Activated CD8-positive, alpha-beta T cell treated with anti-CD3 and anti-CD28 coated beads, Interleukin-2, amount 10 ng/mL, durations not matched to agents 7 days and 5 days (primary cell): ENCODE results near the gene SEMA4C. TPM values are rescaled to one million over a fixed set of nuclear protein-coding genes. Genes with fewer than 3 reads are reported as not detected.

Experiments
- ATAC-seq: fragments of 150-1000 bp; cut with Tn5 transposase; one replicate; pipeline ENCODE4 v1.10.0; 2021; ENCODE audit warnings: moderate library complexity
- CTCF ChIA-PET: fragments of 350-600 bp; sonication (Branson Sonifier 250); formaldehyde crosslinking; loops from one replicate; lab custom pipeline; 2021; ENCODE audit warnings: antibody characterized with exemption; lab: Charles Lee
- POLR2A ChIA-PET: fragments of 350-600 bp; sonication (Branson Sonifier 250); formaldehyde crosslinking; loops from one replicate; lab custom pipeline; 2021; ENCODE audit warnings: antibody characterized with exemption; lab: Charles Lee
- DNase-seq: peaks from one replicate; pipeline ENCODE4 v3.0.0-alpha.2; 2020
- H3K27ac Mint-ChIP-seq: one replicate; pipeline ENCODE4 v1.8.0; 2021; ENCODE audit warnings: mild to moderate bottlenecking, mixed read lengths
- H3K27me3 Mint-ChIP-seq: one replicate; pipeline ENCODE4 v1.8.0; 2021; ENCODE audit warnings: low read depth, mixed read lengths
- H3K36me3 Mint-ChIP-seq: one replicate; pipeline ENCODE4 v1.8.0; 2021; ENCODE audit warnings: low read depth, mixed read lengths
- H3K4me1 Mint-ChIP-seq: one replicate; pipeline ENCODE4 v1.8.0; 2021; ENCODE audit warnings: low read depth, mixed read lengths
- H3K4me3 Mint-ChIP-seq: one replicate; pipeline ENCODE4 v1.8.0; 2021; ENCODE audit warnings: mild to moderate bottlenecking, mixed read lengths
- H3K9me3 Mint-ChIP-seq: one replicate; pipeline ENCODE4 v1.8.0; 2022; ENCODE audit warnings: mixed read lengths; ENCODE audit not compliant: insufficient read depth
- total RNA-seq, 2 experiments: library from RNA; stranded (reverse); gene quantifications; one replicate each; pipeline ENCODE4 v1.2.3, GENCODE V29; 2021

The SEMA4C gene
- total RNA-seq, 2 experiments from 2014 or later = 21.0 to 24.5 TPM

DNA sequence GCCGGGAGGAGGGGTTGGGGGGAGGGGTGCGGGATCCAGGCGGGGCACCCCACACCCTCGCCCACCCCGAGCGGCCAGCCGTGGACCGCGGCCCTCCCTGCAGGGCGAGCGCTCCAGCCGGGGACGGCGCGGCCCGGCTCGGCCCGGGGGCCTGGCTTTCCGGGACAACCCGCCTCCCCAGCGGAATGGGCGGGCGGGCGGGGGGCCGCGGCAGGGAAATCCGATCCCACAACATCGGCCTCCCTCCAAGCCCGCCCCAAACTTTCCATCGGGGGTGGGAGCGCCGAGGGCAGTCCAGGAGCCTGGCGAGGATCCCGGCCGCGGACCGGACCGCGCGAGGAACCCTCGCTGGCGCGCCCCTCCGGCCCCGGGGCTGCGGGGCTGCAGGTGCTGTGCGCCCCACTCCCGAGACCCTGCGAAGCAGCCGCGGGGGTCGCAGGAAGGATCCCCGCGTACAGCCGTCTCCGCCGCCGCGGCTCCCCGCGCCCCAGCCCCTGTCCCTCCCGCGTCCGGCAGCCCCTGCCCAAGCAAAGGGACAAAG is 529 bp downstream of the SEMA4C start:
- DNase-seq = no peak
- CTCF ChIA-PET = interaction anchor here (1.0 to 4.0 kb wide), 10 partner anchors 12 to 243 kb away, joined by 3 to 39 read pairs (median 6); partner anchors contain the start of gene ANKRD39
- Mint-ChIP-seq H3K27me3 (peaks cover 4% of the 10 kb centered on the region), H3K4me1 (peaks cover 44% of the 10 kb centered on the region), H3K9me3 (no peaks in the 10 kb centered on the region), H3K27ac (no peak overlapping the region), H3K4me3 (peak overlapping the region; percentile 43), H3K36me3 (peaks cover 14% of the 10 kb centered on the region)
- POLR2A ChIA-PET = interaction anchor here (1.3 to 1.6 kb wide), 2 partner anchors 11 to 93 kb away, joined by 4 to 18 read pairs; partner anchors contain the start of gene ANKRD39
- ATAC-seq = peak; percentile 14

DNA sequence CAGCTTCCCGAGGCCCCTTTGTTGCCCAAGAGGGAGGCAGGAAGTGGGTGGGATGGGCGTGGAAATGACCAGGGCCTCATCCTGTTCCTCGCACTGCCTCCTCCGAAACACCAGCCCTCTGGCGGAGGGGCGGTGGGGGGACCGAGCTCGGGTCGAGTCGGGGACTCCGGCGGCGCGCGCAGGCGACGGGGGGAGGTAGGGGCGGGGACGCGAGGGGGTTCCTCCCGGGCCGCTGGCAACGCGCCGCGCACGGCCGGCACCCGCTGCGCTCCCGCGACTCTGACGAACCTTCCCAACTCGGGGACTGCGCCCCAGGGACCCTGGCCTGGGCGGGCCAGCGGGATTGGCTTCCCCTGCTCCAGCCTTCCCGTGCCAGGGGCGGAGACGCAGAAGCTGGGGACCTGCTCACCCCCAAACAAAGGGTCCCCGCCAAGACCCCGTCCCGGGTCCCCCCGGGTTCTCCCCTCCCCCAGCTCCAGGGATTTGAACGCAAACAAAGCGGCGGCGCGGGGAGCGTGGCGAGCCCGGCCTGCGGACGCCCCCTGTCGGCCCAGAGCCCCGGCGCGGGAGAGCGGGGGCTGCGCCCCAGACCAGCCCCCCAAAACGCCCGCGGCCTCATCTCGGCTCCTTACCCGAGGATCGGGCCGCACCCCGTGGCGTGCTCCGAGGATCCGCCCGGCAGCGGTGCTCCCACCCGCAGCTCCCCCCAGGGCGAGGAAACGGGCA is 1.2 kb downstream of the SEMA4C start:
- ATAC-seq (peak; percentile 47), DNase-seq (peak; percentile 80)
- Mint-ChIP-seq H3K9me3 (no peaks in the 10 kb centered on the region), H3K4me3 (peak overlapping the region; percentile 78), H3K4me1 (peaks cover 40% of the 10 kb centered on the region), H3K27me3 (peaks cover 4% of the 10 kb centered on the region), H3K27ac (peak overlapping the region; percentile 86), H3K36me3 (peaks cover 14% of the 10 kb centered on the region)
- POLR2A ChIA-PET = interaction anchor here (1.3 to 1.6 kb wide), 2 partner anchors 11 to 94 kb away, joined by 4 to 18 read pairs; partner anchors contain the start of gene ANKRD39
- CTCF ChIA-PET = interaction anchor here (0.7 to 4.0 kb wide), 15 partner anchors 10 to 243 kb away, joined by 3 to 39 read pairs (median 5); partner anchors contain the start of gene ANKRD39

DNA sequence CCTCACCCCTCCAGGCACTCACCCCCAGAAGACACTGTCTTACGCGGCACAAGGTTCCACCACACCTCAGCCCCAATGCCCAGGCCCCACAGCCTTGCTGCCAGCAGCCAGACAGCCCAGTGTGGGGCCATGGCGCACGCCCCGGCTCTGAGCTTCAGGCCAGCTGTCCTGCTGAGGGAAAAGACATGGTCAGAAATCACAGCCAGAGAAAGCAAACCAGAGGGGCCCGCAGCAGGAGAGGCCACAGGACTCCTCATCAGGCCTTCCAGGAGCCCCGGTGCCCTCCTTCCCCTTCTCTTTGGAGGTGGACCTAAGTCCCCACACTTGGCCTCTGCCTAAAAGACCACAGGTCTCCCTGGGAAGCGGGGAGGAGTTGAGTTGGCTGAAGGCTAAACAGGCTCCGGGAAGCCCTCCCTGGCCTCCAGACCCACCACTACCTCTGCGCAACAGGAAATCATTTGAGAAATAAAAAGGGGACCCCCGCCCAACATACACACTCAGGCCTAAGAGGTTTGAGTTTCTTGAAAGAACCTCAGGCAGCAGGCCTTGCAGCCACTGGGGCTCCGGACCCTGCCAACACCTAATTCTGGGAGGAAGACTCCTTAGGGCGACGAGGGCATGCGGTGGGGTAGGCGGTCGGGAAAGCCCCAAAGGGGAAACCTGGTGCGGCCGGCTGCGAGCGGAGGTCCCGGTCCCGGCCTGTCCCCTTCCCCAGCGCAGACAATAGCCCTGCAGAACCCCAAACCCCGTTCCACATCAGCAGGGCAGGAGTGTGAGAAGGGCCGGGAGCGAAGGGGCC is 1.9 kb downstream of the SEMA4C start:
- DNase-seq = peak; percentile 41
- CTCF ChIA-PET = interaction anchor here (0.7 to 4.0 kb wide), 15 partner anchors 10 to 95 kb away, joined by 3 to 39 read pairs (median 4); partner anchors contain the start of gene ANKRD39
- POLR2A ChIA-PET = interaction anchor here (1.3 to 1.6 kb wide), 2 partner anchors 10 to 95 kb away, joined by 4 to 18 read pairs; partner anchors contain the start of gene ANKRD39
- Mint-ChIP-seq H3K9me3 (no peaks in the 10 kb centered on the region), H3K27ac (peak overlapping the region; percentile 86), H3K36me3 (peaks cover 19% of the 10 kb centered on the region), H3K4me1 (peaks cover 42% of the 10 kb centered on the region), H3K27me3 (peaks cover 4% of the 10 kb centered on the region), H3K4me3 (peak overlapping the region; percentile 78)
- no peak for ATAC-seq

DNA sequence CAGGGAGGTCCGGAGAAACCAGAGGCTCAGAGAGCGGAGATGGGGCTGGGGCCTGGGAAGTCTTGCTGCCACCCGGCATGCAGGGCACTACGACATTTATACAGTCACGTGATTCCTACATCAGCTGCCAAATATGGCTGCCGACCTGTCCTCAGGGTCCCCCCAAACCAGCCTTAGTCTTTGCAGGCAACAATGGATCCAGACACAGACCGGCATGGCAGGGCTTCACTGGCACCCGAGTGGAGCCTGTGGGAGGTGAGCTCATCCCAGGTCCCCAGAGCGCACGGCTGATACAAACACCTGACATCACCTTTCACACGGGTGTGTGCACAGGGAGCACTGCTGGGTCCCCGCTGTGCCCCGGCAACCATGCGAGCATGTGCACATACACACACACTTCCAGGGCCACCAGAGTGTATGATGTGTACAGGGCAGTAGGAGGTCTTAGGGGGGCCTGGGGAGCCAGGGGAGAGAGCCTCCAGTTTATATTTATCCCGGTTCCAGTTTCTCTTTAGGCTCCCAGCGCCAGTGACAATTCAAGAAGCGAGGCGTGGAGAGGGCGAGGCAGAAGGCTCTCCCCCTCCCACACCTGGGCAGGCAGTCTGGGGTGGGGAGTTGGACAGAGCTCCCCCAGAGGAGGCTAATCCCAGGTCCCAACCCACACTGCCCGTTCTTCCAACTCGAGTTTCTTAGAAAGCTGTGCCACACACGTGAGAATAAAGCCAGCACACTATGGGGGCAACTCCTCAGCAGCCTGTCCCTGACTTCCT is 2.7 kb downstream of the SEMA4C start:
- Mint-ChIP-seq H3K9me3 (no peaks in the 10 kb centered on the region), H3K27ac (peak overlapping the region; percentile 86), H3K4me3 (peak overlapping the region; percentile 78), H3K36me3 (peaks cover 20% of the 10 kb centered on the region), H3K4me1 (peaks cover 39% of the 10 kb centered on the region), H3K27me3 (peaks cover 4% of the 10 kb centered on the region)
- ChIA-PET CTCF (interaction anchor here (1.1 to 4.0 kb wide), 3 partner anchors 9 to 94 kb away, joined by 3 to 39 read pairs (median 9); partner anchors contain the start of gene ANKRD39), POLR2A (no interaction called here)
- no peak for DNase-seq
- no peak for ATAC-seq

DNA sequence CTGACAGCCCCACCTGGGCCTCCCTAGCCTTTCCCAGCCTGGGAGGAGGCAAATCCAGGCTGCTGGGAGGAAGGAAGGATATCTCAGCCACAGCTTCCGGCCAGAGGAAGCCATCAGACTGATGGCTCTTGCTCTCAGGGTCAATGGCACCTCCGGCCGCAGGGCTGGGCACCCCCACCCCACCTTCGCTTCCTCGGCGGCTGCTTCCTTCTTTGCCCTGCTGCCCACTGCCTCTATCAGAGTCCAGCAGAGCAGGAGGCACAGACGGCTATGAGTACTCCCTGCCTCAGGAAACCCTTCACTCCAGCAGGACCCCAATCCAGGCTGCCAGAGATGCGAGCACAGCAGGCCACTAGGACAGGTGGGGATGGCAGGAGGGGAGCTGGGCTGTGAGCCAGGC is 3.3 kb downstream of the SEMA4C start:
- peaks cover 4% of the 10 kb centered on the region for H3K27me3 Mint-ChIP-seq
- peaks cover 42% of the 10 kb centered on the region for H3K4me1 Mint-ChIP-seq
- no peak for ATAC-seq
- no peak for DNase-seq
- H3K9me3 Mint-ChIP-seq = no peaks in the 10 kb centered on the region
- peak overlapping the region; percentile 52 for H3K27ac Mint-ChIP-seq
- peaks cover 25% of the 10 kb centered on the region for H3K36me3 Mint-ChIP-seq
- H3K4me3 Mint-ChIP-seq = peak overlapping the region; percentile 50
- POLR2A ChIA-PET = no interaction called here
- CTCF ChIA-PET = interaction anchor here (1.1 to 4.0 kb wide), 2 partner anchors 9 to 87 kb away, joined by 3 to 39 read pairs; partner anchors contain the start of gene ANKRD39

DNA sequence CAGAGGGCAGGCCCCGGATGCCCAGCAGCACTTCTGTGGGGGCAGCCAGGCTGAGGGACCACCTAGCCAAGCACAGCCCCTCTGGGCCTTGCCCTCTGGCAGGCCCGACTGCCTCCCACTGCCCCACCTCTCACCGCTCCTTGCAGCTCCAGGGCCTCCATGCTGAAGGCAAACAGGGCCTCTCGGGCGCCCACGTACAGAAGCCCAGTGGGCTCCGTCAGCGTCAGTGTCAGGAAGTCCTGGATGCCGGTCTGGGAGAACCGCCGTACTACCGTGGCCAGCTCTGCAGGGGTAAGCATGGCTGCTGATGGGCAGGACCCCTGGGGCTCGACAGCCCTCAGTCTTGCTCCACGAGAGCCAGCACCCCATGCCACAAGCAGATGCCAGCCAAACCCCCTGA is 3.7 kb downstream of the SEMA4C start:
- Mint-ChIP-seq H3K27ac (no peak overlapping the region), H3K4me3 (no peak overlapping the region), H3K27me3 (peaks cover 2% of the 10 kb centered on the region), H3K36me3 (peaks cover 29% of the 10 kb centered on the region), H3K4me1 (peaks cover 42% of the 10 kb centered on the region), H3K9me3 (no peaks in the 10 kb centered on the region)
- ATAC-seq = no peak
- CTCF ChIA-PET = interaction anchor here (4.0 kb wide), 1 partner anchor 8 kb away, joined by 39 read pairs; the partner anchor contains the start of gene ANKRD39
- no peak for DNase-seq
- POLR2A ChIA-PET = no interaction called here

DNA sequence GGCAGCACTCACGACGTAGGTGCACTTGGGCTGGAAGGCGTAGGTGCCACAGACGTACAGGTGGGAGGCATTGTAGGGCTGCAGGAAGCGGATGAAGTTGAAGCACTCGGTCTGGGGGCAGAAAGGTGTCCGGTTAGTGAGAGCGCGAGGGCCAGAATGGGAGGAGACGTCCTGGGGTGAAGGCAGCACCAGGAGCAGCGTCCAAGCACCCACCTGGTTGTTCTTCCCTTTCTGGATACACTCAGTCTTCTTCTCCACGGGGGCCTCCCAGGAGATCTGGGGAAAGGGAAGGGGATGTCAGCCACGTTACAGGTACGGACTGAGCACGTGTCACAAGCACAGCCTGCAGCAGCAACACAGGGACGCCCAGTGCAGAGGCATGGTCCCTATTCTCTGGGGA is 4.2 kb downstream of the SEMA4C start:
- ChIA-PET POLR2A (no interaction called here), CTCF (interaction anchor here (2.5 to 4.0 kb wide), 2 partner anchors 8 to 86 kb away, joined by 13 to 39 read pairs; partner anchors contain the start of gene ANKRD39)
- ATAC-seq = no peak
- Mint-ChIP-seq H3K27ac (no peak overlapping the region), H3K4me1 (peaks cover 37% of the 10 kb centered on the region), H3K9me3 (no peaks in the 10 kb centered on the region), H3K27me3 (peaks cover 2% of the 10 kb centered on the region), H3K36me3 (peaks cover 29% of the 10 kb centered on the region), H3K4me3 (peak overlapping the region; percentile 6)
- DNase-seq = no peak

DNA sequence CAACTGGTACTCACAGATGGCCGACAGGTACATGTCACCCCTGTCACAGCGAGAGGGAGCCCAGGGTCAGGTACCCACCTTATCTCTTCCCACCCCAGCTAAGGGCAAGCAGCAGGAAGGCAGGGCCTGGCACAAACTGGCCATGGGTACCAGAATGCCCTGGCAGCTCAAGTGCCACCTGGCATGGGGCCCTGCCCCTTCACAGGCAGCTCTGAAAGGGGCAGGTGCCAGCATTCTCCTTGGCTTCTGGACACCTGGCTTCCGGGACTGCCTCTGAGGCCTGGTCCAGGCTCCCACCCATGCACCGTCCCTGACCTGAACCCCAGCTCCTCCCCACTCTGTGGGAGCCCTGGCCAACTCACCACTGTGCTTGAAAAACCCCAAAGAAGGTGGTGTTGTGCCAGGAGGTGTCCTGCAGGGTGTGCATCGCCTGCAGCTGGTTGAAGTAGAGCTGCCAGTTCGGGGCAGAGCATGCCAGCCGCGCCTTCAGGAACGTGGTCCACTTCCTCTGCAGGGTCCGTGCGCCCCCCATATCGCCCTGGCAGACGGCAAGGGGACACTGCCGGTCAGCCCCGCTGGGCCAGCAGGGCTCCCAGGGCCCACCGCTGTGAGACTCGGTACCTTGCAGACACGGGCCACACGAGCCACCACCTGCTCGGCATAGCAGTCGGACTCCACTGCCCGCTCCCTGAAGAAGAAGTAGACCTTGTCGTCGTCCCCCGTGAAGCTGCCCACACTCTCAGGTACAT is 5.4 kb downstream of the SEMA4C start:
- no peak overlapping the region for H3K27ac Mint-ChIP-seq
- ChIA-PET CTCF (interaction anchor here (0.8 to 3.3 kb wide), 3 partner anchors 87 to 98 kb away, joined by 3 to 16 read pairs (median 13); no protein-coding TSS in a partner anchor), POLR2A (interaction anchor here (0.7 kb wide), 1 partner anchor 88 kb away, joined by 3 read pairs; no protein-coding TSS in a partner anchor)
- H3K4me3 Mint-ChIP-seq = no peak overlapping the region
- DNase-seq = no peak
- no peaks in the 10 kb centered on the region for H3K27me3 Mint-ChIP-seq
- H3K36me3 Mint-ChIP-seq = peaks cover 37% of the 10 kb centered on the region
- H3K4me1 Mint-ChIP-seq = peaks cover 42% of the 10 kb centered on the region
- ATAC-seq = no peak
- H3K9me3 Mint-ChIP-seq = no peaks in the 10 kb centered on the region

DNA sequence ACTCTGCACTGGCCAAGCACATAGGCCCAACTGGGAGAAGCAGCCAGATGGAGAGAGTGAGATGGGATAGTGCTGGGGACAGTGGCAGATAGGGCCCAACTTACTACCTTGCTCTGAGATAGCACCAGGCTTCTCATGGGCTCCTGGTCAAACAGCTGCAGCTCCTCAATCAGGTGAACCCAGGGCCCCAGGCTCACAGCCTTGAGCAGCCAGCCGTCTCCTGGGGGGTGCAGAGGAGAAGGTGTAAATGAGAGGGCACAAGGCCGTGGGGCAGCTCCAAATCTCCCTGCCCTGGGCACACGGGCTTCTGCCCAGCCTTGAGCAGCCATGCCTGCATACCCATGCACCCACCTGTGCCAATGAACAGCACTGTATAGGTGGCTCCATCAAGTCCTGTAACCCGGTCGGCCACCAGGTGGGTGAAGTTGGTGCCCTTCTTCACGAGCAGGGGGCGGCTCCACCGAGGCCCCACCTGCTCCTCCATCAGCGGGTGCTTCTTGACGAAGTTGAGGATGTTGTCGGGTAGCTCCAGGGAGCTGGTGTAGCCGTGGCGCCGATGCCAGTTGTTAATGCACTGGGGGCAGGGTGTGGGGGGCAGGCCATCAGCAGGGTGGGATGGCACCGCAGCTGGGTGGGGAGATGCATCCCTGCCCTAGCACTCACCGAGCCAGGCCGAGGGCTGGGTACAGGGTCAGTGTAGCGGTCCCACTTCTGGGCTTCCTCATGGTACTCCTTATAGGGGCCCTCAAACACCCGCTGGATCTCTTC is 6.1 kb downstream of the SEMA4C start:
- peaks cover 50% of the 10 kb centered on the region for H3K4me1 Mint-ChIP-seq
- H3K4me3 Mint-ChIP-seq = no peak overlapping the region
- no peak overlapping the region for H3K27ac Mint-ChIP-seq
- peaks cover 37% of the 10 kb centered on the region for H3K36me3 Mint-ChIP-seq
- H3K27me3 Mint-ChIP-seq = no peaks in the 10 kb centered on the region
- no peaks in the 10 kb centered on the region for H3K9me3 Mint-ChIP-seq
- ChIA-PET CTCF (interaction anchor here (0.8 to 3.3 kb wide), 3 partner anchors 87 to 98 kb away, joined by 3 to 16 read pairs (median 13); no protein-coding TSS in a partner anchor), POLR2A (no interaction called here)
- ATAC-seq (no peak), DNase-seq (no peak)
